Thyroid gland (tissue), 4 donors: ENCODE measurements around the gene SPHK1.

ENCODE experiments used
- CTCF ChIP-seq, 6 experiments: fragments of 200-600 bp in 3 of 6; fragments of 450-650 bp in 3 of 6; sonication (generic) in 3 of 6; IDR thresholded peaks; one replicate each; pipeline ENCODE4 v1.5.1; 2016 to 2019; ENCODE audit warnings: antibody characterized with exemption in 6 of 6, mild to moderate bottlenecking in 2 of 6, inconsistent platforms in 1 of 6, moderate library complexity in 1 of 6
- POLR2A ChIP-seq, 2 donors: fragments of 450-650 bp; IDR thresholded peaks; one replicate each; pipeline ENCODE4 v1.6.1; 2017; ENCODE audit warnings: antibody characterized with exemption in 2 of 2, mild to moderate bottlenecking in 2 of 2, moderate library complexity in 1 of 2

GRCh38 chr17:76336756-76337412, 47.5 kb upstream of the SPHK1 start:
- TF ChIP-seq POLR2A (IDR thresholded peaks at IDR 0.05) (no peak), CTCF (IDR thresholded peaks at IDR 0.05) (no peak)
